Measurements from ENCODE around the gene RAB6B.

Gene RAB6B

DNA sequence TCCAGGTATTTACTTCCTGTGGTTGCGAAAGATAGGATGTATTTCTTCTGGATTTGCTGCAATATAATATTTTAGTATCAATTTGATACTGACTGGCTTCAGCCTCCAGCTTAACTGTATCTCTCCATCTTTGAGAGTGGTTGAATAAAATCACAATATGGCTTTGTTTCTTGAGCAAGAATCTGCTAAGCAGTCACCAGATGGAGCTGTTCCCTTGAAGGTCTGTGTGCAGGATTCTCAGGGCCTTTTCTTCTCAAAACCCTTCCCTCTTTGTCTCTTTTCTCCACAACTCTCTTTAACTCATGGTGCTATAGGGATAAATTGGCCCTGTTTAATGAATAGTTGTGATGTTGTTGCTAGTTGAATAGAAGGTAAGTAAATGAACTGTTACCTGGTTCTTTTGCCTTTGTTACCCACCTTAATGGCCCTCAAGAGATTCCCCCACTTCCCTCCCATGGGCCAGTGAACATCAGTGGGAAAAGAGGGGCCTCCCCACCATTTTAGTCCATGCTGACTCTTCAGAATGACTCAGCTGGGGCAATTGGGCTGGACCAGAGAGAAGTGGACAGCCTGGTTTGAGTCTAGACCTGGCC lies 34.8 kb upstream of the RAB6B start:
- no peak overlapping the region for H3K4me3 ChIP-seq (ENCODE audit: severe bottlenecking)
- H3K27me3 ChIP-seq (ENCODE audit: insufficient read depth, poor library complexity, severe bottlenecking), result no peaks in the 10 kb centered on the region
- H3K9me3 ChIP-seq (ENCODE audit: severe bottlenecking), result no peaks in the 10 kb centered on the region
- no peaks in the 10 kb centered on the region for H3K4me1 ChIP-seq (ENCODE audit: insufficient read depth, poor library complexity, severe bottlenecking)
- DNase-seq (ENCODE audit: low spot score), result no peak
- TF ChIP-seq, protein P1, sequence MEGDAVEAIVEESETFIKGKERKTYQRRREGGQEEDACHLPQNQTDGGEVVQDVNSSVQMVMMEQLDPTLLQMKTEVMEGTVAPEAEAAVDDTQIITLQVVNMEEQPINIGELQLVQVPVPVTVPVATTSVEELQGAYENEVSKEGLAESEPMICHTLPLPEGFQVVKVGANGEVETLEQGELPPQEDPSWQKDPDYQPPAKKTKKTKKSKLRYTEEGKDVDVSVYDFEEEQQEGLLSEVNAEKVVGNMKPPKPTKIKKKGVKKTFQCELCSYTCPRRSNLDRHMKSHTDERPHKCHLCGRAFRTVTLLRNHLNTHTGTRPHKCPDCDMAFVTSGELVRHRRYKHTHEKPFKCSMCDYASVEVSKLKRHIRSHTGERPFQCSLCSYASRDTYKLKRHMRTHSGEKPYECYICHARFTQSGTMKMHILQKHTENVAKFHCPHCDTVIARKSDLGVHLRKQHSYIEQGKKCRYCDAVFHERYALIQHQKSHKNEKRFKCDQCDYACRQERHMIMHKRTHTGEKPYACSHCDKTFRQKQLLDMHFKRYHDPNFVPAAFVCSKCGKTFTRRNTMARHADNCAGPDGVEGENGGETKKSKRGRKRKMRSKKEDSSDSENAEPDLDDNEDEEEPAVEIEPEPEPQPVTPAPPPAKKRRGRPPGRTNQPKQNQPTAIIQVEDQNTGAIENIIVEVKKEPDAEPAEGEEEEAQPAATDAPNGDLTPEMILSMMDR (IDR thresholded peaks at IDR 0.05; ENCODE audit: poor library complexity, severe bottlenecking), result peak; percentile 83
- ATAC-seq (ENCODE audit: low read depth), result peak; percentile 51; the same call in 2 of the 3 replicates
- H3K36me3 ChIP-seq (ENCODE audit: low read depth), result no peaks in the 10 kb centered on the region
- H3K27ac ChIP-seq (ENCODE audit: poor library complexity, severe bottlenecking), result no peak overlapping the region

DNA sequence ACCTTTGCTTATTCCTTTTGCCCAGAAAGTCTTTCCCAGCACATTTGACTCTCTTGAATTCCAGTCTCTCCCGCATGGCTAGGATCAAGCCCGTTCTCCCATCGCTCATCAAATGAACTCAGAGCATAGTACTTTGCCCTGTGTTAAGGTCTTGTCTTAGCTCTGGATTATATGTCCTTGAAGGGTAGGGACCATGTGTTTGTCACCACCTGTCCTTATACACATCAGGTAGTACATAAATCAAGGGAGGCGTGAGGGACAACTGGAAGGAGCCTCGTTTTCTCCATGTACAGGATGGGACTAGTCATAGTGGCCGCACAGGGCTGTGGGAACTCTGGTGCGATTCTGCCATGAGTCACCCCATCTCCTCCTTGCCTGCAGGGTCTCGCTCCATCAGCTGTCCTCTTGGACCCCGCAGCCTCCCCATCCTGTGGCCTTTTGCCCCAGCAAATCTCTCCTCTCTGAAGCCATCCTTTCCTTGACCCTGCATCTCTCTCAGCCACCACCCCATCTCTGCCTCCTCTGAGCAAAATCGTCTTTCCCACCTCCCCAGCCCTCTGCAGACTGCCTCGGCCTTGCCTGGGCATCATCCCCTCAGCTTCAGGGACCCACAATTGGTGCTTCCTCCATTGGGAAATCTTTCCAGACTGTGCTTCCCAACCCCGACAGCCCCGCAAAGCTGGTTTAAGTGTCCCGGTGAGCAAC lies 33.4 kb upstream of the RAB6B start:
- no peaks in the 10 kb centered on the region for H3K36me3 ChIP-seq (ENCODE audit: low read depth)
- DNase-seq (ENCODE audit: low spot score) (no peak), ATAC-seq (ENCODE audit: low read depth) (no peak; the same call in 2 of the 3 replicates)
- H3K4me3 ChIP-seq (ENCODE audit: severe bottlenecking), result no peak overlapping the region
- no peaks in the 10 kb centered on the region for H3K9me3 ChIP-seq (ENCODE audit: severe bottlenecking)
- no peaks in the 10 kb centered on the region for H3K27me3 ChIP-seq (ENCODE audit: insufficient read depth, poor library complexity, severe bottlenecking)
- H3K27ac ChIP-seq (ENCODE audit: poor library complexity, severe bottlenecking), result no peak overlapping the region
- no peaks in the 10 kb centered on the region for H3K4me1 ChIP-seq (ENCODE audit: insufficient read depth, poor library complexity, severe bottlenecking)
- TF ChIP-seq, protein P1 (IDR thresholded peaks at IDR 0.05; ENCODE audit: poor library complexity, severe bottlenecking), result no peak

DNA sequence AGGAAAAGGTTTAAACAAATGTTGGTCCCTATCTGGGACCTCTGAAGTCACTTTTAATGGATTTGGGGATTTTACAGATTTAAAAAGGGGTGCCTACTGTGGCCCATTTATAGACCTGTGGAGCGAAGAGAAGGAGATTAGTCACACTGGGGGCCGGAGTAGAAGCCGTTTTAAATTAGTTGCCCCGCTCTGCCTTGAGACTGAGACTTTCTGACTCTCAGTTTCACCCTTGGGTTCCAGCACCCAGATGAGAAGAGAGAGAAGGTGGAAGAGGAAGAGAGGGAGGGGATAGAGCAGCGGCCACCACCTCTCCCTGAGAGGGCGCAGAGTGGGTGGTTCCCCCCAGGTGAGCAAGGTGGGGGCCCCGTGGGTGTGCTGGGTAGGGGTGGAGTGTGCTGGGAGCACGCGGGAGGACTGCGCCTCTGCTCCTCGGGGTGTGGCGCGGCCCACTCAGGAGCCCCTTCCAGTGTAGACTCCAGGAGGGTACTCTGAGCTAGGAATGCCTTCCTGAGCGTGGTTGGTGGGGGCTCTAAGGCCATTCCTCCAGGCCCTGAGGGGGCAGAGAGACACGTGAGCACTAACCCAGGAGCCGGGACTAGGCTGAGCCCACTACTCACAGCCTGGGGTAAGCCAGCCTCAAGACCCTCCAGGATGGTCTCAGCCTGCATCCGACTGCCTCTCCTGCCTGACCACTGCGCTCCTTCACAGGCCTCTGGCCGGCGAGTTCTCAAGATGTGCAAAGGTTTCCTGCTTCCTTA lies 32.6 kb upstream of the RAB6B start:
- ATAC-seq (ENCODE audit: low read depth), result no peak
- Histone ChIP-seq H3K4me3 (ENCODE audit: severe bottlenecking) (no peak overlapping the region), H3K4me1 (ENCODE audit: insufficient read depth, poor library complexity, severe bottlenecking) (no peaks in the 10 kb centered on the region), H3K9me3 (ENCODE audit: severe bottlenecking) (no peaks in the 10 kb centered on the region), H3K27me3 (ENCODE audit: insufficient read depth, poor library complexity, severe bottlenecking) (no peaks in the 10 kb centered on the region), H3K27ac (ENCODE audit: poor library complexity, severe bottlenecking) (no peak overlapping the region), H3K36me3 (ENCODE audit: low read depth) (no peaks in the 10 kb centered on the region)
- no peak for DNase-seq (ENCODE audit: low spot score)
- TF ChIP-seq, protein P1 (IDR thresholded peaks at IDR 0.05; ENCODE audit: poor library complexity, severe bottlenecking), result no peak

DNA sequence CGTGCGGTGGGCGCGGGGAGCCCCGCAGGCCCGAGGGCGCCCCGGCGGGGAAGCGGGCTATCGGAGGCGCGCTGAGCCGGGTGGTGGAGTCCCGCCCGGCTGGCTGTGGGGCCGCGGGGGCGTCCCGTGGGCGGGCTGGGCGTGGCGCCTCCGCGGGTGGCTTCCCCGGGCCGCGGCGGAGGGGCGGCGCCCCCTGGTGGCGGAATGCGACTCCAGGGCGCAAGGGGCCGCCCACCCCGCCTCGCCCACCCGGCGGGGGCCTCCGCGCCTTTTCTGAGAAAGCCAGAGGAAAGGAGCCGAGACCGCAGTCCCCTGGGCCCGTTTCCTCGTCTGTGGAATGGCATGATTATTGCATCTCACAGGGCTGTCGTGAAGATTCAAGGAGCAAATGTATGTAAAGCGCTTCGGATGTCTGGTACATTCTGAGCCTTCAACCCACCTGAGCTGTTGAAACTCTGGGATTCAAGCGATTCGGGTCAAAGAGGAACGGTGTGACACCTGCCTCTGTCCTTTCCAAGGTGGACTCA lies 31.9 kb upstream of the RAB6B start:
- no peak overlapping the region for H3K27ac ChIP-seq (ENCODE audit: poor library complexity, severe bottlenecking)
- H3K4me3 ChIP-seq (ENCODE audit: severe bottlenecking), result peak overlapping the region; percentile 19
- no peaks in the 10 kb centered on the region for H3K4me1 ChIP-seq (ENCODE audit: insufficient read depth, poor library complexity, severe bottlenecking)
- H3K36me3 ChIP-seq (ENCODE audit: low read depth), result no peaks in the 10 kb centered on the region
- TF ChIP-seq, protein P1 (IDR thresholded peaks at IDR 0.05; ENCODE audit: poor library complexity, severe bottlenecking), result peak; percentile 92
- H3K27me3 ChIP-seq (ENCODE audit: insufficient read depth, poor library complexity, severe bottlenecking), result no peaks in the 10 kb centered on the region
- DNase-seq (ENCODE audit: low spot score) (no peak), ATAC-seq (ENCODE audit: low read depth) (peak; percentile 23; the same call in 1 of the 3 replicates)
- no peaks in the 10 kb centered on the region for H3K9me3 ChIP-seq (ENCODE audit: severe bottlenecking)
